Astrocyte (in vitro differentiated cells and primary cell): Measurements from ENCODE around the gene USH1C.

Source experiments
- EZH2 ChIP-seq: IDR thresholded peaks from 2 replicates; pipeline ENCODE4 v1.6.1; 2012; ENCODE audit warnings: mild to moderate bottlenecking, low read length, inconsistent platforms; ENCODE audit not compliant: insufficient read depth
- TF ChIP-seq, protein P1 (sequence below): IDR thresholded peaks from 2 replicates; pipeline ENCODE4 v1.5.1; 2011; ENCODE audit warnings: low read depth, mild to moderate bottlenecking, inconsistent platforms, low read length, moderate library complexity; ENCODE audit not compliant: insufficient read depth

DNA sequence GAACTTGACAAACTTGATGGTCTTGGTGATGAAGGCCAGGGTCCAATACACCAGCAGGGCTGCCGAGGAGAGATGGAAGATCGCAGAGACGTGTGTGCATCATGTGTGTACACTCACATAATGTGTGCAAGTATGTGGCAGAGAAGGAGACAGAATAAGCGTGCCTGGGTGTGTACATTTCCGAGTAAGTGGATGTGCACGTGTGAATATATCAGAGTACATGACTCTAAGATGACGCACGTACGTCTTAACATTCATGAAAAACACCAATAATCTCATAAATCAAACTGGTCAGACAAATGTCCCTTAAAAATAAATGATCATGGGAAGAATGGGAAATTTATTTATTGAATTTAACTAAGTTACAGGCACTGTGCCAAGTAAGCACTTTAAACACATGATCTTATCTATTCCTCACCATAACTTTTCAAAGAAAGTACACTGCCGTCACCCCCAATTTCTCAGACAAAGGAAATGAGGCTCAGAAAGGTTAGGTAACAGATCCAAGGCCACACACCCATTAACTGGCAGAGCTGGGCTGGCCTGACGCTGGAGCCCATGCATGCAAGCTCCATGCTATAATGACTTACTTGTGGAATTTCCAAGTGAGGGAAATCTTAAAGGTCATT is 80.6 kb downstream of the USH1C start:
- TF ChIP-seq, protein P1, sequence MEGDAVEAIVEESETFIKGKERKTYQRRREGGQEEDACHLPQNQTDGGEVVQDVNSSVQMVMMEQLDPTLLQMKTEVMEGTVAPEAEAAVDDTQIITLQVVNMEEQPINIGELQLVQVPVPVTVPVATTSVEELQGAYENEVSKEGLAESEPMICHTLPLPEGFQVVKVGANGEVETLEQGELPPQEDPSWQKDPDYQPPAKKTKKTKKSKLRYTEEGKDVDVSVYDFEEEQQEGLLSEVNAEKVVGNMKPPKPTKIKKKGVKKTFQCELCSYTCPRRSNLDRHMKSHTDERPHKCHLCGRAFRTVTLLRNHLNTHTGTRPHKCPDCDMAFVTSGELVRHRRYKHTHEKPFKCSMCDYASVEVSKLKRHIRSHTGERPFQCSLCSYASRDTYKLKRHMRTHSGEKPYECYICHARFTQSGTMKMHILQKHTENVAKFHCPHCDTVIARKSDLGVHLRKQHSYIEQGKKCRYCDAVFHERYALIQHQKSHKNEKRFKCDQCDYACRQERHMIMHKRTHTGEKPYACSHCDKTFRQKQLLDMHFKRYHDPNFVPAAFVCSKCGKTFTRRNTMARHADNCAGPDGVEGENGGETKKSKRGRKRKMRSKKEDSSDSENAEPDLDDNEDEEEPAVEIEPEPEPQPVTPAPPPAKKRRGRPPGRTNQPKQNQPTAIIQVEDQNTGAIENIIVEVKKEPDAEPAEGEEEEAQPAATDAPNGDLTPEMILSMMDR: no peak
- TF ChIP-seq EZH2: no peak
